ENCODE data around the gene ALG9. TPM values are rescaled to one million over a fixed set of nuclear protein-coding genes. Genes with fewer than 3 reads are reported as not detected.
A peak's percentile ranks its signal among the peaks of the same experiment; 100 is the strongest.

ALG9 gene
- total RNA-seq, 1 donor from 2014 or later, result 44.0 TPM

DNA sequence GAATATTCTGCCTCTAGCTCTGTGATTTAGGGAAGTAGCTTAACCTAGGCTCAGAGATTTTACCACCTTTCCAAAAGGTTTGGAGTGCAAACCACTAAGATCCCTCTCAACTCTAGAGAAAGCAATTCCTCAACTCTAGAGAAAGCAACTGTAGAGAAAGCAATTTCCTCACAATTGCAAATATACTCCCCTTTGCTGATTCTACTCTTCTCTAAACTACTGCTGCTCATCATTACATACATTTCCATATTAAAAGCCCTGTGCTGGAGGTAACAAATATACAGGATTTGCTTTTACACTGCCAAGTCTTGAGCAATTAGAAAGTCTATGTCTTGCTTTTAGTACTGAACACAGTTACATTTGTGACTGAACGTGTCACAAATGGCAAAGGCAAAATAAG, 48.2 kb downstream of the ALG9 start:
- no peaks in the 10 kb centered on the region for H3K9me3 Mint-ChIP-seq
- H3K4me1 Mint-ChIP-seq (ENCODE audit: unreplicated experiment), result no peaks in the 10 kb centered on the region
- H3K36me3 Mint-ChIP-seq, result peaks cover 5% of the 10 kb centered on the region
- H3K27ac Mint-ChIP-seq, result no peak overlapping the region
- TF ChIP-seq, protein P1, sequence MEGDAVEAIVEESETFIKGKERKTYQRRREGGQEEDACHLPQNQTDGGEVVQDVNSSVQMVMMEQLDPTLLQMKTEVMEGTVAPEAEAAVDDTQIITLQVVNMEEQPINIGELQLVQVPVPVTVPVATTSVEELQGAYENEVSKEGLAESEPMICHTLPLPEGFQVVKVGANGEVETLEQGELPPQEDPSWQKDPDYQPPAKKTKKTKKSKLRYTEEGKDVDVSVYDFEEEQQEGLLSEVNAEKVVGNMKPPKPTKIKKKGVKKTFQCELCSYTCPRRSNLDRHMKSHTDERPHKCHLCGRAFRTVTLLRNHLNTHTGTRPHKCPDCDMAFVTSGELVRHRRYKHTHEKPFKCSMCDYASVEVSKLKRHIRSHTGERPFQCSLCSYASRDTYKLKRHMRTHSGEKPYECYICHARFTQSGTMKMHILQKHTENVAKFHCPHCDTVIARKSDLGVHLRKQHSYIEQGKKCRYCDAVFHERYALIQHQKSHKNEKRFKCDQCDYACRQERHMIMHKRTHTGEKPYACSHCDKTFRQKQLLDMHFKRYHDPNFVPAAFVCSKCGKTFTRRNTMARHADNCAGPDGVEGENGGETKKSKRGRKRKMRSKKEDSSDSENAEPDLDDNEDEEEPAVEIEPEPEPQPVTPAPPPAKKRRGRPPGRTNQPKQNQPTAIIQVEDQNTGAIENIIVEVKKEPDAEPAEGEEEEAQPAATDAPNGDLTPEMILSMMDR (conservative IDR thresholded peaks at IDR 0.05), result no peak
- no peaks in the 10 kb centered on the region for H3K27me3 Mint-ChIP-seq
- no peak overlapping the region for H3K4me3 Mint-ChIP-seq
- DNase-seq (ENCODE audit: extremely low spot score, unreplicated experiment), result no peak

- H3K27ac Mint-ChIP-seq, result no peak overlapping the region
- H3K36me3 Mint-ChIP-seq, result peaks cover 15% of the 10 kb centered on the region
- peaks cover under 1% of the 10 kb centered on the region for H3K4me1 Mint-ChIP-seq (ENCODE audit: unreplicated experiment)
- H3K27me3 Mint-ChIP-seq, result no peaks in the 10 kb centered on the region
- TF ChIP-seq, protein P1 (conservative IDR thresholded peaks at IDR 0.05), result no peak
- no peak for DNase-seq (ENCODE audit: extremely low spot score, unreplicated experiment)
- no peak overlapping the region for H3K4me3 Mint-ChIP-seq
- no peaks in the 10 kb centered on the region for H3K9me3 Mint-ChIP-seq
Measured at GRCh38 chr11:111819829-111820237, 51.5 kb downstream of the ALG9 start.

- Mint-ChIP-seq H3K36me3 (peaks cover 15% of the 10 kb centered on the region), H3K4me3 (no peak overlapping the region), H3K4me1 (ENCODE audit: unreplicated experiment) (peaks cover 6% of the 10 kb centered on the region), H3K27me3 (no peaks in the 10 kb centered on the region), H3K9me3 (no peaks in the 10 kb centered on the region), H3K27ac (no peak overlapping the region)
- DNase-seq (ENCODE audit: extremely low spot score, unreplicated experiment), result no peak
- TF ChIP-seq, protein P1 (conservative IDR thresholded peaks at IDR 0.05), result no peak
Measured at GRCh38 chr11:111819161-111819828, 52.1 kb downstream of the ALG9 start.

DNA sequence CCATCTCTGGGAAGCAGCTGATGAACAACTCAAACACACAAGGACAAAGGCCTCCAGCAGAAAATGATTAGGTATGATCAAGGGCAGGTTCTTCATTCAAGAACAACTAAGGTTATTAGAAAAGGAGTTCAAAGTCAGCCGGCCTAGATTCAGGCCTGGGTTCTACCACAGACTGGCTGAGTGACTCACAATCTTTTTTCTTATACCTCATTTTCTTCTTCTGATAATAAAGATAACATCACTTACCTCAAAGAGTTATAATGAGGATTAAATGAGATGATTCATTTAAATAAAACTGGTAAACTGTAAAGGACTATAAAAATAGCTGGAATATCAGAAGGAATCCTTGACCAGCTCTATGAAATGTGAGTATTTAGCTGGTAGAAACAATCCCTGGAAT, 55.9 kb downstream of the ALG9 start:
- TF ChIP-seq, protein P1 (conservative IDR thresholded peaks at IDR 0.05), result no peak
- peaks cover 10% of the 10 kb centered on the region for H3K36me3 Mint-ChIP-seq
- no peak overlapping the region for H3K4me3 Mint-ChIP-seq
- no peak for DNase-seq (ENCODE audit: extremely low spot score, unreplicated experiment)
- H3K27ac Mint-ChIP-seq, result no peak overlapping the region
- H3K4me1 Mint-ChIP-seq (ENCODE audit: unreplicated experiment), result peaks cover 12% of the 10 kb centered on the region
- no peaks in the 10 kb centered on the region for H3K27me3 Mint-ChIP-seq
- no peaks in the 10 kb centered on the region for H3K9me3 Mint-ChIP-seq

DNA sequence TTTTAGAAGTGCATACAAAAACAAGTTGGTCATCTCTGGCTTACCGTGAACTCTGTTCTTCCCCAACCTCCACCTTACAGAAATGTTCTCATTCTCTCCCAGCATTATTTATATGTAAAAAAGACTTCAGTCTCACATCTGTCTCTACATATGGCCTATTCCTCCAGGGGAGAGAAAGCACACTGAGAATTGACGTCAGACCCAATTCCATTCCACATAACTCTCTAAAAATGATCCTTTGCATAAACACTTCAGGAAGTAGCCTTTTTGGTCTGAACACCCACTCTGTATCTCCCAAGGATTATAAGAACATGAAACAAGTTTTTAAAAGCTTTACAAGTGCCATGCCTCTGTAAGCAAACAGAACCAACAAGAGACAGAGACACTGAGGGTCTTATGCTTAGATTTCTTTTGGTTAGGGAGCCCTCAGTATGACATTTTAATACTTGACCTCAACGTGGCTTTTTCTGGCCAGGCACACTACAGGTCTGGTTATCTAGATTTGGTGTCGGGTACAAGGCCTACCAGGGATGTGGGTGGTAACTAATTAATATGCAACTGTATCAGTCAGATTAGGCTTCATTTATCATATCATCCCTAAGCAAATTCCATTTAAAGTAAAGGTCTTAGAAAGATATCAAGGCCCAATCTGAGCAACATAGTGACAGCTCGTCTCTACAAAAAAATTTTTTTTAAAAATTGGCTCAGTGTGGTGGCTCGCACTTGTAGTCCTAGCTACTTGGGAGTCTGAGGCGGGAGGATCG, 56.6 kb downstream of the ALG9 start:
- Mint-ChIP-seq H3K27ac (no peak overlapping the region), H3K4me1 (ENCODE audit: unreplicated experiment) (peaks cover 12% of the 10 kb centered on the region), H3K27me3 (no peaks in the 10 kb centered on the region), H3K9me3 (no peaks in the 10 kb centered on the region), H3K4me3 (peak overlapping the region; percentile 5), H3K36me3 (peaks cover 14% of the 10 kb centered on the region)
- TF ChIP-seq, protein P1 (conservative IDR thresholded peaks at IDR 0.05), result no peak
- no peak for DNase-seq (ENCODE audit: extremely low spot score, unreplicated experiment)

Data from type B pancreatic cell (in vitro differentiated cells).